CD14-positive monocyte (primary cell): ENCODE measurements around the gene GOLGA3. TPM values are rescaled to one million over a fixed set of nuclear protein-coding genes. Genes with fewer than 3 reads are reported as not detected.
A peak's percentile ranks its signal among the peaks of the same experiment; 100 is the strongest.
"Not testable (repeated sequence)": the region's sequence is repeated elsewhere in the genome, so short reads cannot be mapped to it uniquely, and the experiment has no call there.

Experiments used
- DNase-seq, 3 donors: peaks; one replicate each; pipeline ENCODE4 v3.0.0-alpha.2; 2011 to 2022
- H2AFZ ChIP-seq: 2 replicates; pipeline ENCODE4 v1.6.0; 2012; ENCODE audit warnings: mild to moderate bottlenecking, low read depth, low read length, inconsistent platforms; ENCODE audit not compliant: insufficient read depth, poor library complexity, severe bottlenecking
- H3K27ac ChIP-seq, 2 donors: 1 replicate in 1 of 2; 2 replicates in 1 of 2; pipeline ENCODE4 v1.5.1; 2012 to 2013; ENCODE audit warnings: low read length in 2 of 2, control low read depth in 1 of 2, inconsistent platforms in 1 of 2, low read depth in 1 of 2, mild to moderate bottlenecking in 1 of 2
- H3K27me3 ChIP-seq, 2 donors: one replicate each; pipeline versions ENCODE4 v1.6.0 to v1.6.1; 2011 to 2013; ENCODE audit warnings: low read length in 2 of 2; ENCODE audit not compliant: control insufficient read depth in 2 of 2, insufficient read depth in 2 of 2
- H3K36me3 ChIP-seq, 2 donors: replicated peaks in 1 of 2; 1 replicate in 1 of 2; 2 replicates in 1 of 2; pipeline versions ENCODE4 v1.5.1 to v1.6.1; 2012 to 2013; ENCODE audit warnings: low read length in 2 of 2, control low read depth in 1 of 2, inconsistent platforms in 1 of 2, mild to moderate bottlenecking in 1 of 2; ENCODE audit not compliant: insufficient read depth in 2 of 2, control insufficient read depth in 1 of 2
- H3K4me1 ChIP-seq, 2 donors: 1 replicate in 1 of 2; 2 replicates in 1 of 2; pipeline versions ENCODE4 v1.5.1 to v1.6.1; 2012 to 2013; ENCODE audit warnings: low read length in 2 of 2, control low read depth in 1 of 2, inconsistent platforms in 1 of 2, mild to moderate bottlenecking in 1 of 2, moderate library complexity in 1 of 2; ENCODE audit not compliant: insufficient read depth in 2 of 2, control insufficient read depth in 1 of 2
- H3K4me2 ChIP-seq: replicated peaks from 2 replicates; pipeline ENCODE3; 2012; ENCODE audit warnings: low read length, moderate library complexity, mild to moderate bottlenecking; ENCODE audit not compliant: poor library complexity, severe bottlenecking; ENCODE audit errors: extremely low read depth
- H3K4me3 ChIP-seq, 3 experiments: fragments of 200-600 bp in 1 of 3; sonication (generic) in 1 of 3; replicated peaks in 1 of 3; 1 replicate in 2 of 3; 2 replicates in 1 of 3; pipeline ENCODE4 v1.5.1; 2011 to 2013; ENCODE audit warnings: low read length in 3 of 3, mild to moderate bottlenecking in 3 of 3, control low read depth in 2 of 3, low read depth in 2 of 3, inconsistent platforms in 1 of 3, moderate library complexity in 1 of 3
- H3K79me2 ChIP-seq: 2 replicates; pipeline ENCODE4 v1.6.0; 2012; ENCODE audit warnings: mild to moderate bottlenecking, control low read depth, inconsistent platforms, low read length, moderate library complexity; ENCODE audit not compliant: insufficient read depth
- H3K9ac ChIP-seq: 2 replicates; pipeline ENCODE4 v1.6.0; 2017; ENCODE audit warnings: low read length, mild to moderate bottlenecking; ENCODE audit not compliant: insufficient read depth, poor library complexity, severe bottlenecking
- H3K9me3 ChIP-seq, 2 donors: replicated peaks in 1 of 2; 1 replicate in 1 of 2; 2 replicates in 1 of 2; pipeline versions ENCODE4 v1.5.1 to v1.6.1; 2012 to 2013; ENCODE audit warnings: low read length in 2 of 2, control low read depth in 1 of 2; ENCODE audit not compliant: control insufficient read depth in 1 of 2, insufficient read depth in 1 of 2
- H4K20me1 ChIP-seq: 2 replicates; pipeline ENCODE4 v1.6.0; 2012; ENCODE audit warnings: mild to moderate bottlenecking, low read length, control low read depth, moderate library complexity; ENCODE audit not compliant: insufficient read depth
- H3K27ac Mint-ChIP-seq, 7 donors: one replicate each; pipeline ENCODE4 v1.8.0; 2020; ENCODE audit warnings: mild to moderate bottlenecking in 7 of 7, mixed read lengths in 7 of 7, moderate library complexity in 6 of 7, inconsistent platforms in 2 of 7
- H3K27me3 Mint-ChIP-seq, 3 donors: one replicate each; pipeline ENCODE4 v1.8.0; 2021 to 2022; ENCODE audit warnings: low read depth in 3 of 3, mild to moderate bottlenecking in 3 of 3, mixed read lengths in 3 of 3, moderate library complexity in 3 of 3, inconsistent platforms in 1 of 3
- H3K36me3 Mint-ChIP-seq, 2 donors: one replicate each; pipeline ENCODE4 v1.8.0; 2020; ENCODE audit warnings: mixed read lengths in 2 of 2, inconsistent platforms in 1 of 2, mild to moderate bottlenecking in 1 of 2
- H3K4me1 Mint-ChIP-seq: one replicate; pipeline ENCODE4 v1.8.0; 2020; ENCODE audit warnings: mild to moderate bottlenecking, mixed read lengths
- H3K4me3 Mint-ChIP-seq, 2 donors: one replicate each; pipeline ENCODE4 v1.8.0; 2020; ENCODE audit warnings: mild to moderate bottlenecking in 2 of 2, mixed read lengths in 2 of 2, moderate library complexity in 1 of 2
- H3K9me3 Mint-ChIP-seq, 7 donors: one replicate each; pipeline ENCODE4 v1.8.0; 2020 to 2022; ENCODE audit warnings: mixed read lengths in 7 of 7, mild to moderate bottlenecking in 6 of 7, moderate library complexity in 6 of 7, inconsistent platforms in 2 of 7
- WGBS: methylation state at CpG from one replicate; pipeline ENCODE4 v1.1.5; 2013; ENCODE audit warnings: missing lambda C conversion rate; ENCODE audit not compliant: insufficient coverage; 5-methylcytosine and 5-hydroxymethylcytosine counted together
- intact Hi-C, 2 donors: fragments of 100-400 bp; cut with micrococcal nuclease; formaldehyde crosslinking; loops; one replicate each; pipeline versions ENCODE4 v1.15.0 to v1.15.1; 2023
- polyA minus RNA-seq: library from RNA; depleted of rRNA, polyadenylated mRNA; stranded (reverse); fragments of >200 nt; gene quantifications from 2 replicates; pipeline ENCODE4 v1.2.3, GENCODE V29; 2012
- polyA plus RNA-seq, 3 donors: library from polyadenylated mRNA; depleted of rRNA in 1 of 3; unstranded in 2 of 3; stranded (reverse) in 1 of 3; fragments of 300-500 nt in 2 of 3; fragments of >200 nt in 1 of 3; fragmentation: Illumina TruSeq in 2 of 3; gene quantifications; 1 replicate in 2 of 3; 2 replicates in 1 of 3; pipeline ENCODE4 v1.2.3, GENCODE V29; 2012 to 2021
- total RNA-seq, 12 experiments: library from RNA in 1 of 12; stranded (reverse) in 1 of 12; fragments of 120-200 nt in 1 of 12; gene quantifications; one replicate each; pipeline ENCODE4 v1.2.4 and lab custom pipeline; 2013 to 2026; ENCODE audit warnings: mixed read lengths in 6 of 12, inconsistent platforms in 1 of 12
- TF ChIP-seq, protein P1 (sequence below): fragments of 200-600 bp; IDR thresholded peaks from one replicate; pipeline ENCODE4 v1.8.0; 2022; ENCODE audit warnings: antibody characterized with exemption, mild to moderate bottlenecking

Gene GOLGA3
- total RNA-seq (2013): 22.6 TPM
- polyA plus RNA-seq (10 to 100 TPM in 1 of 3 donors, 1 to 10 TPM in 2; 1.2 to 12.0 (median 2.4) TPM), polyA minus RNA-seq (27.2 and 34.3 TPM in 2 replicates), total RNA-seq (lab: John Stamatoyannopoulos, UW) (26.9 to 118 (median 71.5) reads per million in 11 experiments)

- under 1% methylated on average over 71 of the region's 78 CpGs for WGBS
- Histone ChIP-seq H3K4me3 (peak within 1 kb of the TSS; percentile 57 to 94 (median 82)), H3K9ac (peak within 1 kb of the TSS; percentile 95), H3K27me3 (no peaks in the 10 kb centered on the region), H3K27ac (peak within 1 kb of the TSS; percentile 87 to 100), H4K20me1 (peaks cover 28% of the 10 kb centered on the region), H3K4me2 (peak within 1 kb of the TSS; percentile 98), H3K79me2 (peaks cover 45% of the 10 kb centered on the region), H2AFZ (peak within 1 kb of the TSS; percentile 86), H3K36me3 (peaks cover 32 to 45% of the 10 kb centered on the region in 2 donors), H3K4me1 (peaks cover 17 to 22% of the 10 kb centered on the region in 2 donors), H3K9me3 (no peaks in the 10 kb centered on the region)
- Mint-ChIP-seq H3K9me3 (peaks cover 0 to 6% (median 0%) of the 10 kb centered on the region in 7 donors), H3K4me3 (peak within 1 kb of the TSS; percentile 82 to 94), H3K27me3 (peaks cover 0 to 3% (median 1%) of the 10 kb centered on the region in 3 donors), H3K27ac (peak within 1 kb of the TSS; percentile 99 to 100 (median 100)), H3K4me1 (peaks cover 23% of the 10 kb centered on the region), H3K36me3 (peaks cover 44 to 49% of the 10 kb centered on the region in 2 donors)
- DNase-seq: peak; percentile 91 to 95 (median 94)
- TF ChIP-seq, protein P1, sequence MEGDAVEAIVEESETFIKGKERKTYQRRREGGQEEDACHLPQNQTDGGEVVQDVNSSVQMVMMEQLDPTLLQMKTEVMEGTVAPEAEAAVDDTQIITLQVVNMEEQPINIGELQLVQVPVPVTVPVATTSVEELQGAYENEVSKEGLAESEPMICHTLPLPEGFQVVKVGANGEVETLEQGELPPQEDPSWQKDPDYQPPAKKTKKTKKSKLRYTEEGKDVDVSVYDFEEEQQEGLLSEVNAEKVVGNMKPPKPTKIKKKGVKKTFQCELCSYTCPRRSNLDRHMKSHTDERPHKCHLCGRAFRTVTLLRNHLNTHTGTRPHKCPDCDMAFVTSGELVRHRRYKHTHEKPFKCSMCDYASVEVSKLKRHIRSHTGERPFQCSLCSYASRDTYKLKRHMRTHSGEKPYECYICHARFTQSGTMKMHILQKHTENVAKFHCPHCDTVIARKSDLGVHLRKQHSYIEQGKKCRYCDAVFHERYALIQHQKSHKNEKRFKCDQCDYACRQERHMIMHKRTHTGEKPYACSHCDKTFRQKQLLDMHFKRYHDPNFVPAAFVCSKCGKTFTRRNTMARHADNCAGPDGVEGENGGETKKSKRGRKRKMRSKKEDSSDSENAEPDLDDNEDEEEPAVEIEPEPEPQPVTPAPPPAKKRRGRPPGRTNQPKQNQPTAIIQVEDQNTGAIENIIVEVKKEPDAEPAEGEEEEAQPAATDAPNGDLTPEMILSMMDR: no peak
- intact Hi-C loops: loop anchor here (2.0 to 10.0 kb wide), 7 partner anchors 58 to 324 kb away; partner anchors contain the start of genes ANKLE2 (in 1 of the 2), CHFR (in 1 of the 2), PGAM5 (in 1 of the 2) and POLE (in 1 of the 2)
These were observed at the start of gene GOLGA3 for GRCh38 chr12:132828706-132829534. GOLGA3 (minus strand) TSS chr12:132828869; CDS start chr12:132822128, 6,741 bp downstream.

DNA sequence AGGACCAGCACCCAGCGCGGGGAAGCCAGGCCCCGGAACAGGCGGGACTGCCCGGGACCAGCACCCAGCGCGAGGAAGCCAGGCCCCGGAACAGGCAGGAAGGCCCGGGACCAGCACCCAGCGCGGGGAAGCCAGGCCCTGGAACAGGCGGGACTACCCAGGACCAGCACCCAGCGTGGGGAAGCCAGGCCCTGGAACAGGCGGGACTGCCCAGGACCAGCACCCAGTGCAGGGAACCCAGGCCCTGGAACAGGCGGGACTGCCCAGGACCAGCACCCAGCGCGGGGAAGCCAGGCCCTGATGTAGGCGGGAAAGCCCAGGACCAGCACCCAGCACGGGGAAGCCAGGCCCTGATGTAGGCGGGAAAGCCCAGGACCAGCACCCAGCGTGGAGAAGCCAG lies 46.0 kb upstream of the GOLGA3 start:
- H3K27ac Mint-ChIP-seq, H3K27me3 ChIP-seq, H3K9ac ChIP-seq, H3K4me1 ChIP-seq, H3K4me1 Mint-ChIP-seq, intact Hi-C loops, H3K4me3 Mint-ChIP-seq, H3K4me3 ChIP-seq, H3K27ac ChIP-seq, H2AFZ ChIP-seq, H3K4me2 ChIP-seq, H3K27me3 Mint-ChIP-seq, DNase-seq: not testable (repeated sequence)
- peaks cover 48% of the 10 kb centered on the region for H4K20me1 ChIP-seq
- peaks cover 29% of the 10 kb centered on the region for H3K79me2 ChIP-seq
- Mint-ChIP-seq H3K9me3 (peaks cover 13 to 30% (median 22%) of the 10 kb centered on the region in 7 donors), H3K36me3 (peaks cover 70 to 91% of the 10 kb centered on the region in 2 donors)
- H3K9me3 ChIP-seq: peaks cover 22 to 28% of the 10 kb centered on the region in 2 donors
- peaks cover 83 to 99% of the 10 kb centered on the region in 2 donors for H3K36me3 ChIP-seq
- WGBS: 99% methylated on average over 21 of the region's 21 CpGs
